ENCODE results near the gene BBX.

Gene BBX

GRCh38 chr3:107520535-107520934, 2.2 kb upstream of the BBX start:
- no peaks in the 10 kb centered on the region for H3K27me3 ChIP-seq (ENCODE audit: insufficient read depth, low read length, poor library complexity)
- no CpG with 5 or more reads among the region's 4 CpGs for WGBS (ENCODE audit: extremely low coverage, insufficient coverage, low lambda C conversion rate)
- no peak overlapping the region for H3K23ac ChIP-seq (ENCODE audit: low read length)
- no peak overlapping the region for H2BK15ac ChIP-seq (replicated peaks; ENCODE audit: low read depth)
- peaks cover 2% of the 10 kb centered on the region for H3K79me1 ChIP-seq (ENCODE audit: low read length)
- no peak overlapping the region for H2AK5ac ChIP-seq (ENCODE audit: low read length)
- no peak overlapping the region for H2BK5ac ChIP-seq (ENCODE audit: low read length)
- no peak overlapping the region for H3K18ac ChIP-seq (ENCODE audit: low read length)
- no peak overlapping the region for H4K8ac ChIP-seq (ENCODE audit: low read depth, low read length)
- no peaks in the 10 kb centered on the region for H3K36me3 ChIP-seq (ENCODE audit: control insufficient read depth, insufficient read depth, low read length)
- no peak overlapping the region for H3K56ac ChIP-seq (ENCODE audit: low read length)
- no peak overlapping the region for H4K5ac ChIP-seq (ENCODE audit: low read length)
- no peak overlapping the region for H3K27ac ChIP-seq (ENCODE audit: low read depth, low read length)
- peaks cover 2% of the 10 kb centered on the region for H3K79me2 ChIP-seq (ENCODE audit: control insufficient read depth, insufficient read depth, low read length)
- no peak for DNase-seq
- H3K4ac ChIP-seq (ENCODE audit: low read depth, low read length) = no peak overlapping the region
- H3K4me1 ChIP-seq (ENCODE audit: control insufficient read depth, low read depth, low read length) = no peaks in the 10 kb centered on the region
- H2BK120ac ChIP-seq (ENCODE audit: low read depth, low read length) = no peak overlapping the region
- H3K4me3 ChIP-seq (ENCODE audit: low read length) = no peak overlapping the region
- H3K4me2 ChIP-seq (ENCODE audit: low read length) = no peak overlapping the region
- no peak overlapping the region for H3K9ac ChIP-seq (ENCODE audit: low read length)

- H3K27ac ChIP-seq (ENCODE audit: low read depth, low read length) = no peak overlapping the region
- no CpG with 5 or more reads among the region's 3 CpGs for WGBS (ENCODE audit: extremely low coverage, insufficient coverage, low lambda C conversion rate)
- H4K8ac ChIP-seq (ENCODE audit: low read depth, low read length) = no peak overlapping the region
- H3K36me3 ChIP-seq (ENCODE audit: control insufficient read depth, insufficient read depth, low read length) = no peaks in the 10 kb centered on the region
- DNase-seq = no peak
- H4K5ac ChIP-seq (ENCODE audit: low read length) = no peak overlapping the region
- no peak overlapping the region for H2BK15ac ChIP-seq (replicated peaks; ENCODE audit: low read depth)
- no peak overlapping the region for H3K9ac ChIP-seq (ENCODE audit: low read length)
- H3K4me3 ChIP-seq (ENCODE audit: low read length) = no peak overlapping the region
- no peaks in the 10 kb centered on the region for H3K27me3 ChIP-seq (ENCODE audit: insufficient read depth, low read length, poor library complexity)
- no peak overlapping the region for H2BK120ac ChIP-seq (ENCODE audit: low read depth, low read length)
- H3K23ac ChIP-seq (ENCODE audit: low read length) = no peak overlapping the region
- peaks cover 8% of the 10 kb centered on the region for H3K79me1 ChIP-seq (ENCODE audit: low read length)
- H3K4me1 ChIP-seq (ENCODE audit: control insufficient read depth, low read depth, low read length) = peaks cover 3% of the 10 kb centered on the region
- no peak overlapping the region for H3K18ac ChIP-seq (ENCODE audit: low read length)
- no peak overlapping the region for H2AK5ac ChIP-seq (ENCODE audit: low read length)
- H3K56ac ChIP-seq (ENCODE audit: low read length) = no peak overlapping the region
- H2BK5ac ChIP-seq (ENCODE audit: low read length) = no peak overlapping the region
- peaks cover 9% of the 10 kb centered on the region for H3K79me2 ChIP-seq (ENCODE audit: control insufficient read depth, insufficient read depth, low read length)
- H3K4me2 ChIP-seq (ENCODE audit: low read length) = no peak overlapping the region
- H3K4ac ChIP-seq (ENCODE audit: low read depth, low read length) = no peak overlapping the region
These were observed 1.2 kb upstream of the BBX start for GRCh38 chr3:107521469-107522059.

GRCh38 chr3:107523289-107523538, 452 bp downstream of the BBX start:
- Histone ChIP-seq H2BK120ac (ENCODE audit: low read depth, low read length) (peak overlapping the region; percentile 99), H3K79me1 (ENCODE audit: low read length) (peaks cover 8% of the 10 kb centered on the region), H3K4me3 (ENCODE audit: low read length) (peak overlapping the region; percentile 32), H3K18ac (ENCODE audit: low read length) (peak overlapping the region; percentile 99), H3K79me2 (ENCODE audit: control insufficient read depth, insufficient read depth, low read length) (peaks cover 11% of the 10 kb centered on the region), H3K4me1 (ENCODE audit: control insufficient read depth, low read depth, low read length) (peaks cover 3% of the 10 kb centered on the region), H3K4me2 (ENCODE audit: low read length) (no peak overlapping the region), H3K27me3 (ENCODE audit: insufficient read depth, low read length, poor library complexity) (no peaks in the 10 kb centered on the region), H3K23ac (ENCODE audit: low read length) (no peak overlapping the region), H2BK15ac (replicated peaks; ENCODE audit: low read depth) (peak overlapping the region; percentile 43), H4K5ac (ENCODE audit: low read length) (no peak overlapping the region), H3K27ac (ENCODE audit: low read depth, low read length) (peak overlapping the region; percentile 95), H2BK5ac (ENCODE audit: low read length) (no peak overlapping the region), H2AK5ac (ENCODE audit: low read length) (no peak overlapping the region), H3K4ac (ENCODE audit: low read depth, low read length) (peak overlapping the region; percentile 98), H3K56ac (ENCODE audit: low read length) (peak overlapping the region; percentile 62), H3K36me3 (ENCODE audit: control insufficient read depth, insufficient read depth, low read length) (no peaks in the 10 kb centered on the region), H4K8ac (ENCODE audit: low read depth, low read length) (no peak overlapping the region), H3K9ac (ENCODE audit: low read length) (peak overlapping the region; percentile 60)
- peak; percentile 63 for DNase-seq
- no CpG with 5 or more reads among the region's 27 CpGs for WGBS (ENCODE audit: extremely low coverage, insufficient coverage, low lambda C conversion rate)

GRCh38 chr3:107523539-107524325, 970 bp downstream of the BBX start:
- Histone ChIP-seq H3K23ac (ENCODE audit: low read length) (no peak overlapping the region), H2BK120ac (ENCODE audit: low read depth, low read length) (peak overlapping the region; percentile 99), H3K56ac (ENCODE audit: low read length) (peak overlapping the region; percentile 62), H3K36me3 (ENCODE audit: control insufficient read depth, insufficient read depth, low read length) (no peaks in the 10 kb centered on the region), H3K27ac (ENCODE audit: low read depth, low read length) (peak overlapping the region; percentile 95), H3K18ac (ENCODE audit: low read length) (peak overlapping the region; percentile 99), H3K79me1 (ENCODE audit: low read length) (peaks cover 8% of the 10 kb centered on the region), H2BK15ac (replicated peaks; ENCODE audit: low read depth) (peak overlapping the region; percentile 43), H3K4me1 (ENCODE audit: control insufficient read depth, low read depth, low read length) (peaks cover 3% of the 10 kb centered on the region), H3K9ac (ENCODE audit: low read length) (peak overlapping the region; percentile 60), H3K4me2 (ENCODE audit: low read length) (peak overlapping the region; percentile 31), H4K8ac (ENCODE audit: low read depth, low read length) (no peak overlapping the region), H3K79me2 (ENCODE audit: control insufficient read depth, insufficient read depth, low read length) (peaks cover 11% of the 10 kb centered on the region), H3K4me3 (ENCODE audit: low read length) (peak overlapping the region; percentile 32), H3K27me3 (ENCODE audit: insufficient read depth, low read length, poor library complexity) (no peaks in the 10 kb centered on the region), H2BK5ac (ENCODE audit: low read length) (peak overlapping the region; percentile 67), H3K4ac (ENCODE audit: low read depth, low read length) (peak overlapping the region; percentile 98), H2AK5ac (ENCODE audit: low read length) (no peak overlapping the region), H4K5ac (ENCODE audit: low read length) (no peak overlapping the region)
- WGBS (ENCODE audit: extremely low coverage, insufficient coverage, low lambda C conversion rate) = no CpG with 5 or more reads among the region's 40 CpGs
- peak; percentile 85 for DNase-seq

- H2BK5ac ChIP-seq (ENCODE audit: low read length) = no peak overlapping the region
- H3K4me1 ChIP-seq (ENCODE audit: control insufficient read depth, low read depth, low read length) = peaks cover 3% of the 10 kb centered on the region
- peak overlapping the region; percentile 2 for H3K4me2 ChIP-seq (ENCODE audit: low read length)
- no peaks in the 10 kb centered on the region for H3K36me3 ChIP-seq (ENCODE audit: control insufficient read depth, insufficient read depth, low read length)
- H4K5ac ChIP-seq (ENCODE audit: low read length) = no peak overlapping the region
- H3K79me1 ChIP-seq (ENCODE audit: low read length) = peaks cover 10% of the 10 kb centered on the region
- H3K9ac ChIP-seq (ENCODE audit: low read length) = peak overlapping the region; percentile 60
- H3K23ac ChIP-seq (ENCODE audit: low read length) = no peak overlapping the region
- no peaks in the 10 kb centered on the region for H3K27me3 ChIP-seq (ENCODE audit: insufficient read depth, low read length, poor library complexity)
- H2BK15ac ChIP-seq (replicated peaks; ENCODE audit: low read depth) = no peak overlapping the region
- WGBS (ENCODE audit: extremely low coverage, insufficient coverage, low lambda C conversion rate) = no CpG with 5 or more reads among the region's 18 CpGs
- H3K79me2 ChIP-seq (ENCODE audit: control insufficient read depth, insufficient read depth, low read length) = peaks cover 11% of the 10 kb centered on the region
- peak overlapping the region; percentile 13 for H3K27ac ChIP-seq (ENCODE audit: low read depth, low read length)
- DNase-seq = peak; percentile 46
- H2BK120ac ChIP-seq (ENCODE audit: low read depth, low read length) = no peak overlapping the region
- H3K4ac ChIP-seq (ENCODE audit: low read depth, low read length) = peak overlapping the region; percentile 6
- no peak overlapping the region for H2AK5ac ChIP-seq (ENCODE audit: low read length)
- H3K56ac ChIP-seq (ENCODE audit: low read length) = peak overlapping the region; percentile 62
- peak overlapping the region; percentile 32 for H3K4me3 ChIP-seq (ENCODE audit: low read length)
- no peak overlapping the region for H4K8ac ChIP-seq (ENCODE audit: low read depth, low read length)
- peak overlapping the region; percentile 99 for H3K18ac ChIP-seq (ENCODE audit: low read length)
These were observed 1.6 kb downstream of the BBX start for GRCh38 chr3:107524326-107524840.
